ENCODE measurements around the gene POC1B.
"Not testable (repeated sequence)": the region's sequence is repeated elsewhere in the genome, so short reads cannot be mapped to it uniquely, and the experiment has no call there.

The POC1B gene

DNA sequence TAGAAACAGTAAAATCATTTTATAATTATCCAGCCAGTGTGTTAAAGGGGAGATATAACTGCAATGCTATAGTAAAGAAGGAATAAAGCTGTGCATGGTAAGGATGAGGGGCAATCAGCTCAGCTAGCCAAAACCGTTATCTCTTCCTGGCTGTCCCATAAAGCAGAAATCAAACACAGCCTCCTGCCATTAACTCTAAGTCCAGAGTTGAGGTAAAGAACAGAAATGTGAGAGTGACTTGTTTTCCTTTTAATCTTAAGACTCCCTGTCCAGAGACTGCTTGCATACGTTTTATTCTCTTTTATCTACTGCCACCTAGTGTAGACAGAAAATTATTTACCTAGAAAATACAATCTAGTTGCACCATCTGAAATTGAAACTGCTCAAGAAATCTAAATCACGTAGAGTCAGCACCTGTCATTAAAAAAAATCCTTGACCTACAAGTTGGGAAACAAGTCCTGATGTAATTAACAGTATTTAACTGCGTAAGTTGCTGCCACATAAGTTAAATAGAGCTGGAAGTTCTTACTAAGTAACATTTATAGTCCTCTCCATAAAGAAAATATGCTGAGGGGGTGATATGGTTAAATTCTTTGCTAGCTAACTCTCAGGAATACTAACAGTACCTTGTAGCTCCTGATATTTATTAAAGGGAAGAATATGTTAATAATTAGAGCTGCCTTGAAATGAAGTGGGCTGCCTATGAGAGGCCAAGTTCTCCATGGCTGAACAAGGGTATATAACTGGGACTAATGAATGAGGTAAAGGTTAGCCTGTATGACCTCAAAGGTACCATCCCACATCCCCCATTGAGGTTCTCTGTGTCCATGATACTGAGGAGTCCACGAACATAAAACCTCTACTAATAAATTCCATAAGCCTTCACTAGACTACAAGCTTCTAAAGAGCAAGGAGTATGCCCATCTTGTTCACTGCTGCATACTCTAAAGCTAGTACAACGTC, 63.9 kb downstream of the POC1B start:
- DNase-seq (ENCODE audit: low spot score) = peak; percentile 56

DNA sequence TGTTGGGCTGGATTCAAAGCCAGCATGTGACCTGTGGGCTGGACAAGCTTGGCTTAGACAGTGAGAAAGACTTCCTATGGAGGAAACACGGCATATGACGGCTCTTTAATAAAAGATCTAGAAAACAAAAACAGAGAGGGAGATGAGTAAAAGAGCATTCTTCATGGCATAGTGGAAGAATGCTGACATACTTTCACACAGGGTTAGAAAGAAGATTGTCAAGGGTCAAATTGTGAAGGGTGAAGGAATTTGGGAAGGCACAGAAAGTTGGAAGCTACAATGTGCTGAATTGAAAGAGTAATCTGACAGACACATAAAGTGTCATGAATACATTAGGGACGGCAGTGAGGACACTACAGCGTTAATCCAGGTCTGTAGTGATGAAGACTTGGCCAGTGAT, 64.7 kb downstream of the POC1B start:
- no peak for DNase-seq (ENCODE audit: low spot score)

- not testable (repeated sequence) for DNase-seq (ENCODE audit: low spot score)
Observed at GRCh38 chr12:89459279-89459678, 66.6 kb downstream of the POC1B start.

GRCh38 chr12:89456565-89456964, 69.3 kb downstream of the POC1B start:
- no peak for DNase-seq (ENCODE audit: low spot score)

GRCh38 chr12:89454080-89454848, 71.6 kb downstream of the POC1B start:
- peak; percentile 47 for DNase-seq (ENCODE audit: low spot score)

DNA sequence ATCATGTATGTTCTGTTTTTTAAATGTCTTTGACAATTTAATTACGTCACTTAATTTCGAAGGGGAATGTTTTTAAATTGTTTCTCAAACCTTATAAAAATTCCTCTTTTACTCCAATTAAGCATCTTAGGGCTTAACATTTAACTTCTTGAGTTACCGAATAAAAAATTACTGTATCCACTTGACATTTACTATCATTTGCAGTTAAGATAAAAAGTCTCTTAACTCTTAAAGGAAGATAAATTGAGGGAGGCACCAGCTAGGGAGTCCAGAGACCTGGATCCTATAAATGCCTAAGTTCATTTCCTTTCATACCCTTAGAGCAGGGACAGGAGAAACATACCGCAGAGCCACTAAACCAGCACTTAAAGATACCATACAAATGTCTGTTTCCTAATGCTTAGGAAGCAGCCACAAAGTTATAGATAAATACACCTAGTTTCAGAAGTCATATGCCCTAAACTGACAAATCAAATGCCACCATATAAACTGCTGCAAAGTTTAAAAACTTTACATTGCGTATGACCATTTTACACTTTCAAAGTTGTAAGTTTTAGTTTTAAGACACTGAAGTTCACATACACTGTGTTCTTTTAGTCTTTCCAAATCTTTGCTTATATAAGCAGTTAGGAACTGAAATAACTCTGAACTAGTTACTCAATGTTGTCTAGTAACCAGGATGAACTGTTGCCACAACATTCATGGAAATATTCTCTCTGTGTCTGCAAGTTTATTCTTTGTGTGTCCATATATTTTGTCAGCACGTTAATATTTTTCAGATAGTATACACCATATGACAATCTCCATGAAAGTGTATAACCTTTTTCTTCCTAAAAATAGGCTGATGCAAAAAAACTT, 72.5 kb downstream of the POC1B start:
- DNase-seq (ENCODE audit: low spot score) = no peak

GRCh38 chr12:89451841-89452251, 74.0 kb downstream of the POC1B start:
- DNase-seq (ENCODE audit: low spot score) = no peak

- no peak for DNase-seq (ENCODE audit: low spot score)
Observed at GRCh38 chr12:89450907-89451306, 74.9 kb downstream of the POC1B start.

DNA sequence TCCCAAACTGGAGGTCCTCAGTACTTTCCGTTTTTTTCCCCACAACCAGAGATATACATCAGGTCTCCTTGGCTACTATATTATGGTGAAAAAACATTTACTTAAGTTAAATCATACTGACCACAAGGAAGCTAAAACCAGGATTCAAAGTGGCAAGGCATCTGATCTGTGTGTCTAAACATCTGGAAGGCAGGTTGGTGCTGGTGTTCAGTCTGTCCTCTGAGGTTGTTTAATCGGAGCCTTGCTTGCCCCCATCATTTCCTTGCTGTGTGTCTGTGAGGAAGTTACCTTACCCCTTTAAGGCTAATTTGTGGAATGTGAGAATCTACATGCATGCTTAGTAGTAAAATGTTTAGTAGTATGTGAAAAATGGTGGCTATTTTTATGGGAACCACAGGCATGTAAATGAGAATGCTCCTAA, 76.9 kb downstream of the POC1B start:
- DNase-seq (ENCODE audit: low spot score) = no peak

DNA sequence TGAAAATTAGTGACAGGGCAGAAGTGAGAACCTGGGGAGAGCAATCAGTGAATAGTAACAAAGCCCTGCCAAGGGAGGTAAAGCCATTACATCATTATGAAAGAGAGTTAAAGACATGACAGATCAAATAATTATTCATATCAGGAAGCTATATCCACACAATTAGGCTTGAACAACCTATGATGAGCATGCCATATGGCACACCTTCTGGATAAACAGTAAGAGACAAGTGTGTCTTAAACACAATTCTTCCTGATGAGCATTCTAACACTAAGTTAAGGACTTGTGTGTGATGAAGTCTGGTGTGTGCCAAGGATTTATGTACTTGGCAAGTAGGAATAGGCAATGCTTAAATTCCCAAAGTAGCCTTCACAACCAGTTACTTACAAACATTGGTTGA, 77.3 kb downstream of the POC1B start:
- DNase-seq (ENCODE audit: low spot score) = no peak

- no peak for DNase-seq (ENCODE audit: low spot score)
Observed at GRCh38 chr12:89439941-89440340, 85.9 kb downstream of the POC1B start.

- DNase-seq (ENCODE audit: low spot score) = no peak
Observed at GRCh38 chr12:89437231-89437630, 88.6 kb downstream of the POC1B start.

DNA sequence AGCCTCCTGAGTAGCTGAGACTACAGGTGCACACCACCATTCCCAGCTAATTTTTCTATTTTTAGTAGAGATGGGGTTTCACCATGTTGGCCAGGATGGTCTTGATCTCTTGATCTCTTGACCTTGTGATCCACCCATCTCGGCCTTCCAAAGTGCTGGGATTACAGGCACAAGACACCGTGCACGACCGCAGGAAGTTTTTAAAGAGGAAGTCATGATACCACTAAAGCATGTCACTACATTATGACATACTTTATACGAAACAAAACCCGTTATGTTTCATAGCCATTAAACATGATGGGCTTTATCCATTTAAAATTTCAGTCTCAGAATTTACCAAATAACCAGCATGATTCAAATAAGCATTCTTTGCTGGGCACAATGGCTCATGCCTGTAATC, 89.8 kb downstream of the POC1B start:
- DNase-seq (ENCODE audit: low spot score) = no peak

DNA sequence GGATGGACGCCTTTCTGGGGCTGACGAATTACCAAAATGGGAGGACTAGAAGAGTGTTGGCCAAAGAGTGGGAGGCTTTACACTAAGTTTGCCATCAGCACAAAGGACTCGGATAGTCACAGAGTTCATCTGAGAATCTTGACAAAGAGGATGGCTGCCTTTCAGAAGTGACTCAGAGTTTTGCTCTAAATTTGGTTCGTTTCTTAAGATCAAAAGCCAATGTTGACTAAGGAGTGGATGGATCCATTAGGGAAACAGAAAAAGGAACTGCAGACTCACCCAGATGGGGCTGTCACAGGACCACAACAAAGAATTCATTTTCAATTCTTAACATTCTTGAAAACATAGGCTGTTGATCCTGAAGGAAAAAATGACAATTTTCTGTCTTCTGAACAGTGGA, 92.2 kb downstream of the POC1B start:
- no peak for DNase-seq (ENCODE audit: low spot score)

DNA sequence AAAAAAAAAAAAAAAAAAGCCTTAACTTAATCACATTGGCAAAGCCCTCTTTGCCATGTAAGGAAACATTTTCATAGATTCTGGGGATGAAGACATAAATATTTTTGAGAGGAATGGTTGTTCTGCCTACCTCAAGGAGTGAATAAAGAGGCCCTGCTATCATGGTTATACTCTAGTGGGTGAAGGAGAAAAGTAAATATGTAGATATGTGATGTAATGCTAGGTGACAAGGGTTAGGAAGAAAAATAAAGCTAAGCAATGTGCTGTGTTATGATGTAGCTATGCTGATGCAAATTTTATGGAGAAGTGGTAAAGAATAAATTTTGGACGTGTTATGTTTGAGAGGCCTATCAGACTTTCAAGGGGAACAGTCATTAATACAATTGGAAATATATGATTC, 93.5 kb downstream of the POC1B start:
- DNase-seq (ENCODE audit: low spot score) = no peak

- no peak for DNase-seq (ENCODE audit: low spot score)
Observed at GRCh38 chr12:89429528-89429927, 96.3 kb downstream of the POC1B start.

DNA sequence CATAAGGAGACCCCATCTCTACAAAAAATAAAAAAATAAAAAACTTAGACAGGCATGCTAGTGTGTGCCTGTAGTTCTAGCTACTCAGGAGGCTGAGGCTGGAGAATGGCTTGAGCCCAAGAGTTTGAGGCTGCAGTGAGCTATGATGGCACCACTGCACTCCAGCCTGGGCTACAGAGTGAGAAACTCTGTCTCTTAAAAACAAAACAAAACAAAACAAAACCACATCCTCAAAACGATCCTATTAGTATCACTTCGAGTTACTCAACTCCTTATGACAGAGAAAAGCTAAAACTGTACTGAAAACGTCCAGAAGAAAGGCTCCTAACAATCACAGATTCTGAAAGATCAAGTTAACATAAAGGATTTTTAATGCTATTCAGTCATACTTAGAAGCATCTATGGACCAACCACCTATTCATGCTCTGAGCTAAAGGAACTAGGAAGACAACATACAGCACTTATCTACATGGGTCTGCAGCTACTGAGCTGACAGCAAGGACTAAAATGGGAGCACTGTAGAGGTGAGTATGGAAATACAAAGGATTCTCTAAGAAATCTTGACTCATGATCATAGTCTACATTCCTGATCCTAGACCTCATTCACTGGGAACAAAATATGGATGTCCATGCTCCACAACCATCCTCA, 98.2 kb downstream of the POC1B start:
- DNase-seq (ENCODE audit: low spot score) = no peak

GRCh38 chr12:89424846-89425245, 101.0 kb downstream of the POC1B start:
- no peak for DNase-seq (ENCODE audit: low spot score)

DNA sequence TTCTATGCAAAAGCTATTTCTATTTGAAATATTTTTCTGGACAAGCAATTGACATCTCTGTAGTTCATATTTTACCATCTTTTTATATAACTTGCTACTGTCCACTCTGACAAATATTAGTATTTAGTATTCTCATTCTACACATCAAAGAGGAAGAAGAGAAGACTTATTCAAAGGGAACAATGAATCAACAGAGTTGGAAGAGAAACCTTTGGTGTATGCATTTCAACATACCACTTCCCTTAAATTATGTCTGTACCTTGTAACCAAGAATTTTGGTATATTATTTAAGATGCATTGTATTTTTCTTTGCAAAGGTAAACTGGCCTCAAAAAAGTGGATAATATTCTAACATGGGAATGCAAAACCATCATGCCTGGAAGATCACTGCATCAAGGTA, 101.5 kb downstream of the POC1B start:
- no peak for DNase-seq (ENCODE audit: low spot score)

GRCh38 chr12:89421092-89421835, 104.6 kb downstream of the POC1B start:
- DNase-seq (ENCODE audit: low spot score) = no peak
